ENCODE measurements around the gene TACC3.

The TACC3 gene

GRCh38 chr4:1786544-1787362 is 65.4 kb downstream of the TACC3 start:
- DNase-seq (ENCODE audit: low spot score) (no peak), ATAC-seq (ENCODE audit: low read depth) (no peak)
- TF ChIP-seq CTCF (IDR thresholded peaks at IDR 0.05; ENCODE audit: poor library complexity, severe bottlenecking) = no peak
- Histone ChIP-seq H3K27me3 (ENCODE audit: insufficient read depth, poor library complexity, severe bottlenecking) (no peaks in the 10 kb centered on the region), H3K9me3 (ENCODE audit: severe bottlenecking) (no peaks in the 10 kb centered on the region), H3K4me3 (ENCODE audit: severe bottlenecking) (no peak overlapping the region), H3K4me1 (ENCODE audit: insufficient read depth, poor library complexity, severe bottlenecking) (peaks cover 13% of the 10 kb centered on the region), H3K27ac (ENCODE audit: poor library complexity, severe bottlenecking) (no peak overlapping the region), H3K36me3 (ENCODE audit: low read depth) (no peaks in the 10 kb centered on the region)

GRCh38 chr4:1787411-1788077 is 66.2 kb downstream of the TACC3 start:
- no peak for ATAC-seq (ENCODE audit: low read depth)
- peaks cover 13% of the 10 kb centered on the region for H3K4me1 ChIP-seq (ENCODE audit: insufficient read depth, poor library complexity, severe bottlenecking)
- no peaks in the 10 kb centered on the region for H3K36me3 ChIP-seq (ENCODE audit: low read depth)
- no peak overlapping the region for H3K4me3 ChIP-seq (ENCODE audit: severe bottlenecking)
- H3K27me3 ChIP-seq (ENCODE audit: insufficient read depth, poor library complexity, severe bottlenecking) = no peaks in the 10 kb centered on the region
- no peak overlapping the region for H3K27ac ChIP-seq (ENCODE audit: poor library complexity, severe bottlenecking)
- no peak for TF ChIP-seq CTCF (IDR thresholded peaks at IDR 0.05; ENCODE audit: poor library complexity, severe bottlenecking)
- H3K9me3 ChIP-seq (ENCODE audit: severe bottlenecking) = no peaks in the 10 kb centered on the region
- no peak for DNase-seq (ENCODE audit: low spot score)

- Histone ChIP-seq H3K27me3 (ENCODE audit: insufficient read depth, poor library complexity, severe bottlenecking) (no peaks in the 10 kb centered on the region), H3K9me3 (ENCODE audit: severe bottlenecking) (no peaks in the 10 kb centered on the region), H3K36me3 (ENCODE audit: low read depth) (no peaks in the 10 kb centered on the region), H3K4me3 (ENCODE audit: severe bottlenecking) (no peak overlapping the region), H3K27ac (ENCODE audit: poor library complexity, severe bottlenecking) (no peak overlapping the region), H3K4me1 (ENCODE audit: insufficient read depth, poor library complexity, severe bottlenecking) (peaks cover 13% of the 10 kb centered on the region)
- no peak for TF ChIP-seq CTCF (IDR thresholded peaks at IDR 0.05; ENCODE audit: poor library complexity, severe bottlenecking)
- ATAC-seq (ENCODE audit: low read depth) (no peak), DNase-seq (ENCODE audit: low spot score) (no peak)
These were observed 67.1 kb downstream of the TACC3 start for GRCh38 chr4:1788254-1788973.

- no peak for TF ChIP-seq CTCF (IDR thresholded peaks at IDR 0.05; ENCODE audit: poor library complexity, severe bottlenecking)
- Histone ChIP-seq H3K9me3 (ENCODE audit: severe bottlenecking) (no peaks in the 10 kb centered on the region), H3K36me3 (ENCODE audit: low read depth) (no peaks in the 10 kb centered on the region), H3K4me1 (ENCODE audit: insufficient read depth, poor library complexity, severe bottlenecking) (peaks cover 13% of the 10 kb centered on the region), H3K4me3 (ENCODE audit: severe bottlenecking) (no peak overlapping the region), H3K27me3 (ENCODE audit: insufficient read depth, poor library complexity, severe bottlenecking) (peaks cover 7% of the 10 kb centered on the region), H3K27ac (ENCODE audit: poor library complexity, severe bottlenecking) (peak overlapping the region; percentile 25)
- ATAC-seq (ENCODE audit: low read depth) (peak; percentile 83), DNase-seq (ENCODE audit: low spot score) (no peak)
These were observed 68.2 kb downstream of the TACC3 start for GRCh38 chr4:1789552-1789951.

Data from RWPE2 (cell line).